ENCODE results near the gene PSMA3. TPM values are rescaled to one million over a fixed set of nuclear protein-coding genes. Genes with fewer than 3 reads are reported as not detected.

PSMA3 gene
- total and polyA plus RNA-seq, 10 of the 15 experiments (the other 5 are each of a cell fraction or from before 2014, with no cell fraction given), result 142 to 936 (median 400) TPM

DNA sequence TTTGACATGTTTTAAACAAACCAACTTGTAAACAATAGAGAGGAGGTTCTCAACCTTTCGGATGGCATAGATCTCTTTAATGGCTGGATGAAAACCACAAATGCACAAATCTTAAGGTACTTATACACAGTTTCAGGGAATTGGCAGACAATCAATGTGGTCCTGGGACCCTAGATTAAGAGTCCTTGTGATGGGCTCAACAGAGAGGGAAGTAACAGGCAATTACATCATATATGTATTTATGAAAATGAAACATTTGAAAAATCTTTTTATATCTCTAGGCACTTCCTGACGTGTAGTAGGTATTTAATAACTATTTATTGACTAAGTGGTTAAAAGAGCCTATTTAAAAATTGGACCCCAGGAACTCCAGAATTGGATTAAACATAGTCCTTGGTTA lies 43.8 kb upstream of the PSMA3 start:
- FAIRE-seq (no peak), DNase-seq (ENCODE audit: low read depth, low spot score) (no peak), ATAC-seq (peak; percentile 3; the same call in 1 of the 3 replicates)
- TSS peak; percentile 87 for BruUV-seq (replicated peaks)
- Histone ChIP-seq H3K27ac (ENCODE audit: control insufficient read depth, insufficient read depth) (peak overlapping the region; percentile 70), H2AFZ (ENCODE audit: control insufficient read depth, low read depth, low read length) (peak overlapping the region; percentile 98), H3K9me3 (replicated peaks; ENCODE audit: control insufficient read depth, insufficient read depth, low read length) (no peaks in the 10 kb centered on the region), H3K9ac (ENCODE audit: control insufficient read depth, insufficient read depth, low read length) (peak overlapping the region; percentile 81), H3K36me3 (ENCODE audit: control insufficient read depth in 2 of 2, insufficient read depth in 2 of 2, low read length in 1 of 2) (no peaks in the 10 kb centered on the region), H3K4me3 (peak overlapping the region; percentile 96), H3K79me2 (ENCODE audit: control insufficient read depth, insufficient read depth, low read length) (peaks cover 20% of the 10 kb centered on the region), H3K27me3 (replicated peaks in 1 of 2; ENCODE audit: control insufficient read depth in 2 of 2, insufficient read depth in 2 of 2, low read length in 1 of 2) (no peaks in the 10 kb centered on the region), H3K4me1 (ENCODE audit: control insufficient read depth, insufficient read depth, low read length) (no peaks in the 10 kb centered on the region; the same call in 1 of the 2 replicates), H3K4me2 (ENCODE audit: control insufficient read depth, insufficient read depth) (peak overlapping the region; percentile 46), H4K20me1 (ENCODE audit: control insufficient read depth, insufficient read depth) (no peaks in the 10 kb centered on the region)
- RAD21 ChIA-PET (ENCODE audit: unreplicated experiment), result interaction anchor here (1.5 kb wide), 1 partner anchor 98 kb away, joined by 4 read pairs; the partner anchor contains the start of gene ARID4A
- 0% methylated on average over 2 of the region's 2 CpGs for whole genome bisulfite sequencing (ENCODE audit: insufficient coverage, insufficient replicate concordance, low lambda C conversion rate, missing lambda C conversion rate)
- intact Hi-C loops (cut with micrococcal nuclease; ENCODE audit: unreplicated experiment), result loop anchor here (5.0 kb wide), 2 partner anchors 36 to 1146 kb away; no protein-coding TSS in a partner anchor
- in situ Hi-C loops (cut with MboI), result no loop called here
- POLR2A ChIA-PET, result interaction anchor here (1.0 kb wide), 1 partner anchor 38 kb away, joined by 3 read pairs; no protein-coding TSS in a partner anchor
- SMC1A ChIA-PET (ENCODE audit: uncharacterized antibody, unreplicated experiment), result interaction anchor here (1.0 kb wide), 2 partner anchors 10 to 45 kb away, joined by 3 read pairs; no protein-coding TSS in a partner anchor
- CTCF ChIA-PET, result interaction anchor here (1.0 kb wide), 1 partner anchor 34 kb away, joined by 3 read pairs; no protein-coding TSS in a partner anchor
- TF ChIP-seq WRNIP1 (IDR thresholded peaks at IDR 0.05; ENCODE audit: borderline replicate concordance, low read depth, low read length) (no peak), CHD2 (IDR thresholded peaks at IDR 0.05; ENCODE audit: borderline replicate concordance, low read depth, low read length) (no peak), ZNF217 (IDR thresholded peaks at IDR 0.05) (no peak), SRF (IDR thresholded peaks at IDR 0.05; ENCODE audit: low read depth in 2 of 2, low read length in 2 of 2) (no peak), SREBF2 (IDR thresholded peaks at IDR 0.05; ENCODE audit: low read length) (no peak), FOS (IDR thresholded peaks at IDR 0.05; ENCODE audit: borderline replicate concordance, extremely low read depth, insufficient read length) (no peak), SP1 (IDR thresholded peaks at IDR 0.05; ENCODE audit: low read depth, low read length) (no peak), RAD21 (IDR thresholded peaks at IDR 0.05; ENCODE audit: insufficient read depth, low read depth, low read length) (no peak), SPI1 (IDR thresholded peaks at IDR 0.05; ENCODE audit: borderline replicate concordance, insufficient read depth, low read depth, low read length) (no peak), EP300 (IDR thresholded peaks at IDR 0.05; ENCODE audit: borderline replicate concordance in 1 of 2, control insufficient read depth in 1 of 2, low read depth in 2 of 2, low read length in 2 of 2) (no peak), EGR1 (IDR thresholded peaks at IDR 0.05; ENCODE audit: borderline replicate concordance in 1 of 2, low read depth in 2 of 2, low read length in 2 of 2) (no peak), POLR2AphosphoS5 (IDR thresholded peaks at IDR 0.05; ENCODE audit: low read length) (no peak)
- TF ChIP-seq, protein P1, sequence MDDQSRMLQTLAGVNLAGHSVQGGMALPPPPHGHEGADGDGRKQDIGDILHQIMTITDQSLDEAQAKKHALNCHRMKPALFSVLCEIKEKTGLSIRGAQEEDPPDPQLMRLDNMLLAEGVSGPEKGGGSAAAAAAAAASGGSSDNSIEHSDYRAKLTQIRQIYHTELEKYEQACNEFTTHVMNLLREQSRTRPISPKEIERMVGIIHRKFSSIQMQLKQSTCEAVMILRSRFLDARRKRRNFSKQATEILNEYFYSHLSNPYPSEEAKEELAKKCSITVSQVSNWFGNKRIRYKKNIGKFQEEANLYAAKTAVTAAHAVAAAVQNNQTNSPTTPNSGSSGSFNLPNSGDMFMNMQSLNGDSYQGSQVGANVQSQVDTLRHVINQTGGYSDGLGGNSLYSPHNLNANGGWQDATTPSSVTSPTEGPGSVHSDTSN (IDR thresholded peaks at IDR 0.05; ENCODE audit: insufficient replicate concordance, low read depth, low read length), result no peak
- TF ChIP-seq, protein P2, sequence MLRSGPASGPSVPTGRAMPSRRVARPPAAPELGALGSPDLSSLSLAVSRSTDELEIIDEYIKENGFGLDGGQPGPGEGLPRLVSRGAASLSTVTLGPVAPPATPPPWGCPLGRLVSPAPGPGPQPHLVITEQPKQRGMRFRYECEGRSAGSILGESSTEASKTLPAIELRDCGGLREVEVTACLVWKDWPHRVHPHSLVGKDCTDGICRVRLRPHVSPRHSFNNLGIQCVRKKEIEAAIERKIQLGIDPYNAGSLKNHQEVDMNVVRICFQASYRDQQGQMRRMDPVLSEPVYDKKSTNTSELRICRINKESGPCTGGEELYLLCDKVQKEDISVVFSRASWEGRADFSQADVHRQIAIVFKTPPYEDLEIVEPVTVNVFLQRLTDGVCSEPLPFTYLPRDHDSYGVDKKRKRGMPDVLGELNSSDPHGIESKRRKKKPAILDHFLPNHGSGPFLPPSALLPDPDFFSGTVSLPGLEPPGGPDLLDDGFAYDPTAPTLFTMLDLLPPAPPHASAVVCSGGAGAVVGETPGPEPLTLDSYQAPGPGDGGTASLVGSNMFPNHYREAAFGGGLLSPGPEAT (IDR thresholded peaks at IDR 0.05; ENCODE audit: low read depth), result no peak
